AG04450 (cell line): ENCODE data around the gene TNRC18. TPM values are rescaled to one million over a fixed set of nuclear protein-coding genes. Genes with fewer than 3 reads are reported as not detected.
"Not testable (repeated sequence)": the region's sequence is repeated elsewhere in the genome, so short reads cannot be mapped to it uniquely, and the experiment has no call there.

Experiments
- CTCF ChIA-PET: fragments of 300-600, 350-600 bp; formaldehyde crosslinking; extraction: SDS; loops from one replicate; lab custom pipeline; 2022; ENCODE audit warnings: antibody characterized with exemption, inconsistent platforms; lab: Charles Lee
- POLR2A ChIA-PET: fragments of 350-600 bp; formaldehyde crosslinking; extraction: SDS; loops from one replicate; lab custom pipeline; 2021; ENCODE audit warnings: antibody characterized with exemption, inconsistent platforms; lab: Yijun Ruan, JAX
- DNase-seq: peaks from one replicate; pipeline ENCODE4 v3.0.0-alpha.2; 2011; ENCODE audit warnings: low read depth, low spot score
- H3K27ac ChIP-seq: one replicate; pipeline ENCODE4 v1.5.1; 2012; ENCODE audit warnings: low read depth, low read length, control low read depth
- H3K27me3 ChIP-seq: one replicate; pipeline ENCODE4 v1.6.0; 2012; ENCODE audit warnings: low read length; ENCODE audit not compliant: control insufficient read depth, insufficient read depth
- H3K4me3 ChIP-seq: 2 replicates; pipeline ENCODE4 v1.5.1; 2011; ENCODE audit warnings: mild to moderate bottlenecking, low read depth, low read length, control low read depth
- H3K9me3 ChIP-seq: 2 replicates; pipeline ENCODE4 v1.5.1; 2012; ENCODE audit warnings: low read length; ENCODE audit not compliant: control insufficient read depth, insufficient read depth
- CTCF ChIP-seq: IDR thresholded peaks from 2 replicates; pipeline ENCODE4 v1.5.1; 2011; ENCODE audit warnings: low read depth, low read length, control low read depth, inconsistent platforms
- polyA plus RNA-seq: library from polyadenylated mRNA; depleted of rRNA; stranded (reverse); fragments of >200 nt; gene quantifications from 2 replicates; pipeline ENCODE4 v1.2.3, GENCODE V29; 2011

The TNRC18 gene
- polyA plus RNA-seq, 1 experiment: 13.4 TPM

GRCh38 chr7:5333121-5334045 lies 90.3 kb downstream of the TNRC18 start:
- H3K27me3 ChIP-seq: no peaks in the 10 kb centered on the region
- no peak for TF ChIP-seq CTCF
- CTCF ChIA-PET: no interaction called here
- no peak for DNase-seq
- no peak overlapping the region for H3K27ac ChIP-seq
- POLR2A ChIA-PET: no interaction called here
- H3K4me3 ChIP-seq: no peak overlapping the region
- H3K9me3 ChIP-seq: no peaks in the 10 kb centered on the region; the same call in 1 of the 2 replicates

DNA sequence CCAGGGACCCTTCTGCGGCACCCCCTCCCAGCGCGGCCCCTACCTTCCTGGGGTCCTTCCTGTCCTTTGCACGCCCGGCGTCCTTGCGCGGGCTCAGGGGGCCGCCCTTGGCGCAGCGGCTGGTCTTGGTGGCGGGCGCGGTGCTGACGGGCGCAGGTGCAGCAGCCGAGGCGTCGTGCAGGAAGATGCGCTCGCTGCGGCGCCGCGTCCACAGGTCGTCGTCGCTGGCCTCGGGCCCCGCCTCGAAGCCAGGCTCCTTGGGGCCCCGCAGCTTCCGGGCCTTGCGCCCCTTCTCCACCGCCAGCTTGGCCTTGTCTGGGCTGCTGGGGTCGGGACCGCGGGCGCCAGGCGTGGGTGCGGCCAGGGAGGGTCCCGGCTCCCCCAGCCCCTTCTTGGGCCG lies 91.1 kb downstream of the TNRC18 start:
- CTCF ChIA-PET: no interaction called here
- Histone ChIP-seq H3K9me3 (no peaks in the 10 kb centered on the region; the same call in 1 of the 2 replicates), H3K27ac (no peak overlapping the region), H3K27me3 (no peaks in the 10 kb centered on the region), H3K4me3 (no peak overlapping the region)
- TF ChIP-seq CTCF: no peak
- DNase-seq: no peak
- POLR2A ChIA-PET: no interaction called here

DNA sequence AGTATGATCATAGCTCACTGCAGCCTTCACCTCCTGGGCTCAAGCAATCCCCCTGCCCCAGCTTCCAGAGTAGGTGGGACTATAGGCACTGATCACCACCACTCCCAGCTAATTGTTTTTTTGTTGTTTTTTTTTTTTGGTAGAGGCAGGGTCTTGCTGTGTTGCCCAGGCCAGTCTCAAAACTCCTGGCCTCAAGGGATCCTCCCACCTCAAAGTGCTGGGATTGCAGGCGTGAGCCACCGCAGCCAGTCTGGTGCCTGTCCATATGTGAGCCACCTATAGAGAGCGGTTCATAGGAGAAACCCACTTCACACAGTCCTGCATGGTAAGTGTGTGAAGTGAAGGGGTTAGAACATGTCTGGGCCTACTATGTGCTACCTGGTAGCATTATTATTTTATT lies 93.3 kb downstream of the TNRC18 start:
- H3K27me3 ChIP-seq: no peaks in the 10 kb centered on the region
- no peaks in the 10 kb centered on the region; the same call in 1 of the 2 replicates for H3K9me3 ChIP-seq
- ChIA-PET POLR2A (no interaction called here), CTCF (no interaction called here)
- DNase-seq: no peak
- no peak overlapping the region for H3K4me3 ChIP-seq
- TF ChIP-seq CTCF: no peak
- no peak overlapping the region for H3K27ac ChIP-seq

GRCh38 chr7:5324961-5325360 lies 98.7 kb downstream of the TNRC18 start:
- TF ChIP-seq CTCF: no peak
- H3K27me3 ChIP-seq: no peaks in the 10 kb centered on the region
- DNase-seq: no peak
- ChIA-PET CTCF (no interaction called here), POLR2A (no interaction called here)
- H3K4me3 ChIP-seq: no peak overlapping the region
- no peak overlapping the region for H3K27ac ChIP-seq
- peaks cover 14% of the 10 kb centered on the region for H3K9me3 ChIP-seq

DNA sequence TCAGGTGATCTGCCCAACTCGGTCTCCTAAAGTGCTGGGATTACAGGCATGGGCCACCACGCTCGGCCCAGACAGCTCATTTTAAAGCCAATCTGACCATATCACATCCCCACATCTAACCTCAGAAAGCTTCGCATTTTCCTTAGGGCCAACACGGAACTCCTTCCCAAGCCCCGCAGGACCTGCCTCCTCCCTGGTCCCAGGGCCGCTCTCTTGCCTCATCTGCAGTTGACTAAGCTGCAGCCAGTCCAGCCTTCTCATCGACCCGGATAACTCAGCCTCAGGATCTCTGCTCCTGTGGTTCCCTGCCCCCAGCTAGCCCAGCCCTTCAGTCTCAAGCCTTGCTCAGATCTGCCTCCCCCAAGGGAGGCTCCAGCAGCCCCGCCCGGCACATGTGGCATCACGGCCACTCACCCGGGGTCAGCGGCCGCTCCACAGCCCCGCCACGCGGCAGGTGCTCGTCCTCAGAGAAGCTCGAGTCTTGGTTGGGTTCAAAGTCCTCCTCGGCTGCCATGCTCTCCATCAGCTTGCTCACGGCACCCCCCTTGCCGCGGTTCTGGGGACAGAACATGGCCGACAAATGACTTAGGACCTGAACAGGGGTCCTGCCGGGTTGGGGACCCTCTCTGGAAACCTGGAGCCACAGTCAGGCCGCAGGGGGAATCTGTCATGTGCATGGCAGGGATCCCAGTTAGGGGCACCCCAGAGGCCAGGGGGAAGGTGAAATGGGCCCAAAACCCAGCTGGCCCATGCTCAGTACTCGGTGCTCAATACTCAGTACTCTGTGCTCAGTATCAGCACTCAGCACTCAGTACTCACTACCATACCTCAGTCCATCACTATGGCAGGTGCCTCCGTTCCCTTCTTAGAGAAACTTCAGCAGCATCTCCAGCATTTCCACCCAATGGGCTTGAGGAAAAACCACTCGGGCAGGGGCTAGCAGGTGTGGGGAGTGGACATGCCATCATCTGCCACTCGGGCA lies 99.5 kb downstream of the TNRC18 start:
- CTCF ChIA-PET, DNase-seq, H3K4me3 ChIP-seq, H3K27me3 ChIP-seq: not testable (repeated sequence)
- POLR2A ChIA-PET: interaction anchor here (0.5 kb wide), 1 partner anchor 20 kb away, joined by 3 read pairs; no protein-coding TSS in a partner anchor
- Histone ChIP-seq H3K27ac (peak overlapping the region; percentile 2), H3K9me3 (peaks cover 23% of the 10 kb centered on the region)
